Loucy (cell line): ENCODE results near the gene C16orf54.
"Not testable (repeated sequence)": the region's sequence is repeated elsewhere in the genome, so short reads cannot be mapped to it uniquely, and the experiment has no call there.

Experiments used
- EZH2phosphoT487 ChIP-seq: fragments of 200-600 bp; IDR thresholded peaks from 2 replicates; pipeline ENCODE4 v1.6.1; 2018; ENCODE audit warnings: antibody characterized with exemption, mild to moderate bottlenecking, moderate library complexity, borderline replicate concordance
- TF ChIP-seq, protein P1 (sequence below): fragments of 200-600 bp; sonication (generic); conservative IDR thresholded peaks from 2 replicates; pipeline ENCODE4 v1.5.1; 2014; ENCODE audit warnings: mild to moderate bottlenecking, antibody characterized with exemption, low read length

DNA sequence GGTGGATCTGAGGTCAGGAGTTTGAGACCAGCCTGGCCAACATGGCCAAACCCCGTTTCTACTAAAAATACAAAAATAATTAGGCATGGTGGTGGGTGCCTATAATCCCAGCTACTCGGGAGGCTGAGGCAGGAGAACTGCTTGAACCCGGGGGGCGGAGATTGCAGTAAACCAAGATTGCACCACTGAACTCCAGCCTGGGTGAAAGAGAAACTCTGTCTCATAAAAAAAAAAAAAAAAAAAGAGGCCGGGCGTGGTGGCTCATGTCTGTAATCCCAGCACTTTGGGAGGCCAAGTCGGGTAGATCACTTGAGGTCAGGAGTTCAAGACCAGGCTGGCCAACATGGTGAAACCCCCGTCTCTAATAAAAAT is 15.5 kb upstream of the C16orf54 start:
- TF ChIP-seq, protein P1, sequence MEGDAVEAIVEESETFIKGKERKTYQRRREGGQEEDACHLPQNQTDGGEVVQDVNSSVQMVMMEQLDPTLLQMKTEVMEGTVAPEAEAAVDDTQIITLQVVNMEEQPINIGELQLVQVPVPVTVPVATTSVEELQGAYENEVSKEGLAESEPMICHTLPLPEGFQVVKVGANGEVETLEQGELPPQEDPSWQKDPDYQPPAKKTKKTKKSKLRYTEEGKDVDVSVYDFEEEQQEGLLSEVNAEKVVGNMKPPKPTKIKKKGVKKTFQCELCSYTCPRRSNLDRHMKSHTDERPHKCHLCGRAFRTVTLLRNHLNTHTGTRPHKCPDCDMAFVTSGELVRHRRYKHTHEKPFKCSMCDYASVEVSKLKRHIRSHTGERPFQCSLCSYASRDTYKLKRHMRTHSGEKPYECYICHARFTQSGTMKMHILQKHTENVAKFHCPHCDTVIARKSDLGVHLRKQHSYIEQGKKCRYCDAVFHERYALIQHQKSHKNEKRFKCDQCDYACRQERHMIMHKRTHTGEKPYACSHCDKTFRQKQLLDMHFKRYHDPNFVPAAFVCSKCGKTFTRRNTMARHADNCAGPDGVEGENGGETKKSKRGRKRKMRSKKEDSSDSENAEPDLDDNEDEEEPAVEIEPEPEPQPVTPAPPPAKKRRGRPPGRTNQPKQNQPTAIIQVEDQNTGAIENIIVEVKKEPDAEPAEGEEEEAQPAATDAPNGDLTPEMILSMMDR: not testable (repeated sequence)
- TF ChIP-seq EZH2phosphoT487: not testable (repeated sequence)
